Transverse colon (tissue), 4 donors: ENCODE data around the gene CDC42BPB. TPM values are rescaled to one million over a fixed set of nuclear protein-coding genes. Genes with fewer than 3 reads are reported as not detected.

Source experiments
- DNase-seq: peaks from one replicate; pipeline ENCODE4 v3.0.0-alpha.2; 2019
- H3K27ac ChIP-seq, 4 donors: fragments of 200-600 bp; sonication (generic); 2 replicates each; pipeline ENCODE4 v1.5.1; 2016 to 2018; ENCODE audit warnings: inconsistent platforms in 4 of 4
- H3K27me3 ChIP-seq: fragments of 200-600 bp; sonication (generic); 2 replicates; pipeline ENCODE4 v1.5.1; 2017; ENCODE audit warnings: inconsistent platforms
- H3K36me3 ChIP-seq, 4 donors: fragments of 200-600 bp; sonication (generic); 2 replicates each; pipeline ENCODE4 v1.5.1; 2017 to 2019; ENCODE audit warnings: inconsistent platforms in 4 of 4
- H3K4me1 ChIP-seq, 4 donors: fragments of 200-600 bp; sonication (generic); 2 replicates each; pipeline ENCODE4 v1.5.1; 2017 to 2020; ENCODE audit warnings: inconsistent platforms in 4 of 4
- H3K4me3 ChIP-seq, 4 donors: fragments of 200-600 bp; sonication (generic); 1 replicate in 1 of 4; 2 replicates in 3 of 4; pipeline versions ENCODE4 v1.5.1 to v1.6.1; 2017 to 2019; ENCODE audit warnings: inconsistent platforms in 4 of 4
- H3K9me3 ChIP-seq, 2 donors: fragments of 200-600 bp; sonication (generic); 2 replicates each; pipeline ENCODE4 v1.5.1; 2017 to 2019; ENCODE audit warnings: inconsistent platforms in 2 of 2
- EP300 ChIP-seq: sonication (generic); formaldehyde crosslinking; IDR thresholded peaks from one replicate; pipeline ENCODE4 v1.6.1; 2017; ENCODE audit warnings: antibody characterized with exemption, low read depth
- POLR2A ChIP-seq: fragments of 450-650 bp; IDR thresholded peaks from one replicate; pipeline ENCODE4 v1.6.1; 2016; ENCODE audit warnings: antibody characterized with exemption, mild to moderate bottlenecking, moderate library complexity
- POLR2AphosphoS5 ChIP-seq, 3 donors: sonication (generic); formaldehyde crosslinking; IDR thresholded peaks; one replicate each; pipeline ENCODE4 v1.6.1; 2016; ENCODE audit warnings: antibody characterized with exemption in 3 of 3
- WGBS, 2 donors: methylation state at CpG; one replicate each; pipeline ENCODE4 v1.1.5; 2018; ENCODE audit warnings: low coverage in 1 of 2; 5-methylcytosine and 5-hydroxymethylcytosine counted together
- in situ Hi-C, 4 donors: fragments of 200-750 bp; cut with MboI; loops; one replicate each; pipeline versions ENCODE4 v1.15.0 to v1.15.1; 2017; ENCODE audit warnings: low sequenced_read_pairs in 3 of 4, low pct_ligation_motif_present in 1 of 4, low pct_unique_long_range_greater_than_20kb in 1 of 4
- intact Hi-C: fragments of 100-400 bp; cut with DNase I; formaldehyde crosslinking; loops from one replicate; pipeline ENCODE4 v1.15.1; 2023; ENCODE audit warnings: low total_unique reads
- total RNA-seq, 4 donors: library from RNA; depleted of rRNA; stranded (reverse); fragments of >200 nt; gene quantifications; one replicate each; pipeline ENCODE4 v1.1.0, GENCODE V29; 2016
- TF ChIP-seq, protein P1 (sequence below), 5 experiments: fragments of 200-600 bp in 3 of 5; fragments of 450-650 bp in 2 of 5; sonication (generic) in 3 of 5; IDR thresholded peaks; 1 replicate in 2 of 5; 2 replicates in 3 of 5; pipeline ENCODE4 v1.5.1; 2016 to 2017; ENCODE audit warnings: antibody characterized with exemption in 5 of 5, inconsistent platforms in 3 of 5, mild to moderate bottlenecking in 2 of 5, moderate library complexity in 1 of 5

The CDC42BPB gene
- total RNA-seq, 4 donors from 2014 or later, result 109 to 160 (median 123) TPM

DNA sequence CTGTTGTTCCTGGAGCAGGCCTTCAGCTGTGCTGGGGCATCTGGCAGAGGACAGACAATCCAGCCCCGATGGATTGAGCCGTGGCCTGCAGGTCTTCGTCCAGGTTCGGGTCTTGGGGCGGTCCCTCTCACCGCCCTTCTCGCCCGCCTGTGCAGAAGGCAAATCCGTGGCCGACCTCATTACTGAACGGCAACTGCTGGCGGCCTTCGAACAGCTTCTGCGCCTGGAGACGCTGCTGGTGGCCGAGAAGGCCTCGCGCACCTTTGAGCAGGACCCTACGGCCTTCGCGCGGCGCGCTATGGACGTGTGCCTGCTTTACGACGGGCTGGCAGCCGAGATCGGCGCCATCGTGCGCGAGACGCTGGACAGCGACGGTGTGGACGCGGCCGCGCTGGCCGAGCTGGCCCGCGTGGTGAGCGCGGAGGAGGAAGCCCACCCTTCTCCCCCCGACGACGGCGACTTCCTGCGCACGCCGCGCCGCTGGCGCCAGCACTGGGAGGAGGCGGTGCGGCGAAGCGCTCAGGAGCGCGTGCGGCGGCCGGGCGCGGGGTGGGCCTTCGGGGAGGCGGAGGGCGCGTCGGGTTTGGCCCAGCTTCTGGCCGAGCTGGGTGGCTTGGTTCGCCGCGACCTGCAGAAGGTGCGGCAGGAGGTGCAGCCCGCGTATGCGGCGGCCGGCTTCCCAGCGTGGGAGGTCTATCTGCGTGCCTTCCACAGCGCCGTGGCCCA is 44.8 kb upstream of the CDC42BPB start:
- intact Hi-C loops (no loop called here), in situ Hi-C loops (loop anchor here in 3 of 4 donors (10.0 kb wide), 2 partner anchors 183 to 193 kb away; no protein-coding TSS in a partner anchor)
- DNase-seq, result no peak
- peaks cover 12 to 37% (median 24%) of the 10 kb centered on the region in 4 donors for H3K4me1 ChIP-seq
- WGBS, 2 donors, result 80% methylated on average over 49 of the region's 85 CpGs; no CpG with 5 or more reads in 1 of the 2 donors
- H3K36me3 ChIP-seq, result no peaks in the 10 kb centered on the region
- no peak overlapping the region for H3K4me3 ChIP-seq
- no peak overlapping the region for H3K27ac ChIP-seq
- no peak for TF ChIP-seq POLR2A
- no peak for TF ChIP-seq EP300
- TF ChIP-seq, protein P1, sequence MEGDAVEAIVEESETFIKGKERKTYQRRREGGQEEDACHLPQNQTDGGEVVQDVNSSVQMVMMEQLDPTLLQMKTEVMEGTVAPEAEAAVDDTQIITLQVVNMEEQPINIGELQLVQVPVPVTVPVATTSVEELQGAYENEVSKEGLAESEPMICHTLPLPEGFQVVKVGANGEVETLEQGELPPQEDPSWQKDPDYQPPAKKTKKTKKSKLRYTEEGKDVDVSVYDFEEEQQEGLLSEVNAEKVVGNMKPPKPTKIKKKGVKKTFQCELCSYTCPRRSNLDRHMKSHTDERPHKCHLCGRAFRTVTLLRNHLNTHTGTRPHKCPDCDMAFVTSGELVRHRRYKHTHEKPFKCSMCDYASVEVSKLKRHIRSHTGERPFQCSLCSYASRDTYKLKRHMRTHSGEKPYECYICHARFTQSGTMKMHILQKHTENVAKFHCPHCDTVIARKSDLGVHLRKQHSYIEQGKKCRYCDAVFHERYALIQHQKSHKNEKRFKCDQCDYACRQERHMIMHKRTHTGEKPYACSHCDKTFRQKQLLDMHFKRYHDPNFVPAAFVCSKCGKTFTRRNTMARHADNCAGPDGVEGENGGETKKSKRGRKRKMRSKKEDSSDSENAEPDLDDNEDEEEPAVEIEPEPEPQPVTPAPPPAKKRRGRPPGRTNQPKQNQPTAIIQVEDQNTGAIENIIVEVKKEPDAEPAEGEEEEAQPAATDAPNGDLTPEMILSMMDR (IDR thresholded peaks at IDR 0.05), result no peak
- TF ChIP-seq POLR2AphosphoS5 (IDR thresholded peaks at IDR 0.05), result no peak
- H3K9me3 ChIP-seq, result no peaks in the 10 kb centered on the region
- peaks cover 32% of the 10 kb centered on the region for H3K27me3 ChIP-seq

DNA sequence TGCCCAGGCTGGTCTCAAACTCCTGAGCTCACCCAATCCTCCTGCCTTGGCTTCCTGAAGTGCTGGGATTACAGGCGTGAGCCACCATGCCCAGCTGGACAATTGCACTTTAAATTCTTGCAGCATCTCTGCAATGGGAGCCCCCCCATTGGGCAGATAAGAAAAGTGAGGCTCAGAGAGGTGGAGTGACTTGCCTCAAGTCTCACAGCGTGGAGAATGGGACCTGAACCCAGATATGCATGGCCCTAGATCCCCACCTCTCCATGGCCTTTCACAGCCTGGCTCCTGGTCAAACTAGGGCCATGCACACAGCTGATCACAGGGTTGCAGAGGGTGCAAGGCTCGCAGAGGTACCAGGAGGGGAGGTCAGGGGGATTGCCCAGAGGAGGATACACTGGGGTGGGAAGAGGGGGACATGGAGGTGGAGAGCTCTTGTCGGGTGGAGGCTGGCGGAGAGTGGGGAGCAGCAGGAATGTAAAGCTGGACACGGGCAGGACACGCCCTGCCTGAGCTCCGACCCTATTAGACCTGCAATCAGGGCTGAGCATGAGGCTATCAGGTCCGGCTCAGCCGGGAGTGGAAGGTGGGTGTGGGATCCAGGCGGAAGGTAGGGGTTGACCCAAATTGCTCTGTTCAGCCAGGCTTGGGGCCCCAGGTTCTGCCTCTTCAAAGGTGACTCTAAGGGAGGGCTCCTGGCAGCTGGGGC is 44.1 kb upstream of the CDC42BPB start:
- H3K4me3 ChIP-seq, result no peak overlapping the region
- no peaks in the 10 kb centered on the region for H3K9me3 ChIP-seq
- no peak for DNase-seq
- H3K27me3 ChIP-seq, result peaks cover 32% of the 10 kb centered on the region
- H3K27ac ChIP-seq, result peak overlapping the region in 1 of 4 donors; percentile 43
- TF ChIP-seq EP300 (no peak), POLR2AphosphoS5 (IDR thresholded peaks at IDR 0.05) (no peak), POLR2A (no peak)
- TF ChIP-seq, protein P1 (IDR thresholded peaks at IDR 0.05), result no peak
- peaks cover 12 to 37% (median 24%) of the 10 kb centered on the region in 4 donors for H3K4me1 ChIP-seq
- no peaks in the 10 kb centered on the region for H3K36me3 ChIP-seq
- in situ Hi-C loops (loop anchor here in 3 of 4 donors (10.0 kb wide), 2 partner anchors 183 to 193 kb away; no protein-coding TSS in a partner anchor), intact Hi-C loops (no loop called here)
- 91 to 95% methylated on average over 4 to 11 of the region's 11 CpGs for WGBS, 2 donors

DNA sequence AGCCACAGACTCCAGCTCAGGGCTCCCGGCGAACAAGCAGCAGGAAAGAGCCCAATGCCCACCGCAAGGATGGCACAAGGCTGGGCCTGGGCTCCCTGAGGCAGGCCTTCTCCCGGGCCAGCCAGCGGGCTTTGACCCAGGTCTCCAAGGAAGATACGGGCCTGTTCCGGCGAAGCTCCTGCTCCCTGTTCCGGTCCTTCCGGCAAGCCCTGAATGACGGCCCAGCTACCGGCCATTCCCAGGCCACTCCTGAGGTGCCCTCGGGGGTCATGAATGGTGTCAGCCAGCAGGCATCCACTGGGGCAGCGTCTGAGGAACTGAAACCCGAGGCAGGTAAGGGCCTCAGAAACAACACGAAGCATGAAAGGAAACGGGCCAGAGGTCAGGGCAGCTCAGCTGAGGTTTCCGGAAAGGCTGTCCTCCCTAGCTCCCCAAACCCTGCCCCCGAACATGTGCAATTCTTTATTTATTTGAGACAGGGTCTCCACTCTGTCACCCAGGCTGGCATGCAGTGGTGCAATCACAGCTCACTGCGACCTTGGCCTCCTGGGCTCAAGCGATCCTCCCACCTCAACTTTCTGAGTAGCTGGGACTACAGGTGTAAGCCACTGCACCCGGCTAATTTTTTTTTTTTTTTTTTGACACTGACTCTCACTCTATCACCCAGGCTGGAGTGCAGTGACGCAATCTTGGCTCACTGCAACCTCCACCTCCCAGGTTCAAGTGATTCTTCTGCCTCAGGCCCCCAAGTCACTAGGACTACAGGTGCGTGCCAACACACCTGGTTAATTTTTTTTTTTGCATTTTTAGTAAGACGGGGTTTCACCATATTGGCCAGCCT is 43.2 kb upstream of the CDC42BPB start:
- intact Hi-C loops (no loop called here), in situ Hi-C loops (loop anchor here in 3 of 4 donors (10.0 kb wide), 2 partner anchors 184 to 194 kb away; no protein-coding TSS in a partner anchor)
- Histone ChIP-seq H3K4me3 (no peak overlapping the region), H3K9me3 (no peaks in the 10 kb centered on the region), H3K36me3 (no peaks in the 10 kb centered on the region), H3K27ac (peak overlapping the region in 1 of 4 donors; percentile 43), H3K27me3 (peaks cover 32% of the 10 kb centered on the region), H3K4me1 (peaks cover 12 to 37% (median 28%) of the 10 kb centered on the region in 4 donors)
- no peak for TF ChIP-seq POLR2AphosphoS5 (IDR thresholded peaks at IDR 0.05)
- TF ChIP-seq, protein P1 (IDR thresholded peaks at IDR 0.05), result no peak
- peak; percentile 60 for DNase-seq
- whole genome bisulfite sequencing, 2 donors, result 86 to 95% methylated on average over 4 to 25 of the region's 25 CpGs
